DOHH2 (cell line): ENCODE data around the gene EDARADD.

ENCODE experiments used
- H3F3A ChIP-seq: fragments of 200-600 bp; sonication (generic), shearing (Covaris generic); 2 replicates; pipeline ENCODE4 v1.6.0; 2016; ENCODE audit warnings: antibody characterized with exemption, mild to moderate bottlenecking; ENCODE audit not compliant: control insufficient read depth, insufficient read depth
- H3K27ac ChIP-seq: fragments of 200-600 bp; sonication (generic); 2 replicates; pipeline ENCODE4 v1.5.1; 2014; ENCODE audit warnings: low read depth, mild to moderate bottlenecking, low read length, moderate library complexity
- H3K27me3 ChIP-seq: fragments of 200-600 bp; sonication (generic); 2 replicates; pipeline ENCODE4 v1.6.1; 2014; ENCODE audit warnings: mild to moderate bottlenecking, low read length, mixed read lengths; ENCODE audit not compliant: control insufficient read depth
- H3K36me3 ChIP-seq: fragments of 200-600 bp; sonication (generic); 2 replicates; pipeline ENCODE4 v1.6.1; 2014; ENCODE audit warnings: mild to moderate bottlenecking, low read length, moderate library complexity, mixed read lengths; ENCODE audit not compliant: control insufficient read depth
- H3K4me1 ChIP-seq: fragments of 200-600 bp; sonication (generic); 2 replicates; pipeline ENCODE4 v1.6.1; 2014; ENCODE audit warnings: mild to moderate bottlenecking, low read length, mixed read lengths; ENCODE audit not compliant: control insufficient read depth
- H3K4me2 ChIP-seq: fragments of 200-600 bp; sonication (generic); 2 replicates; pipeline ENCODE4 v1.6.0; 2014; ENCODE audit warnings: mild to moderate bottlenecking, low read length, moderate library complexity
- H3K4me3 ChIP-seq: fragments of 200-600 bp; sonication (generic); 2 replicates; pipeline ENCODE4 v1.5.1; 2014; ENCODE audit warnings: mild to moderate bottlenecking, low read length, mixed read lengths
- H3K79me2 ChIP-seq: fragments of 200-600 bp; sonication (generic); 2 replicates; pipeline ENCODE4 v1.6.1; 2014; ENCODE audit warnings: mild to moderate bottlenecking, low read length, mixed read lengths; ENCODE audit not compliant: control insufficient read depth
- H3K9me2 ChIP-seq: fragments of 200-600 bp; sonication (generic); replicated peaks from 2 replicates; pipeline ENCODE4 v1.6.1; 2014; ENCODE audit warnings: mild to moderate bottlenecking, low read length, mixed read lengths; ENCODE audit not compliant: control insufficient read depth
- H3K9me3 ChIP-seq: fragments of 200-600 bp; sonication (generic); 2 replicates; pipeline ENCODE4 v1.6.1; 2014; ENCODE audit warnings: antibody characterized with exemption, low read length, mixed read lengths; ENCODE audit not compliant: control insufficient read depth, insufficient read depth
- H4K20me1 ChIP-seq: fragments of 200-600 bp; sonication (generic); 2 replicates; pipeline ENCODE4 v1.6.0; 2014; ENCODE audit warnings: low read depth, mild to moderate bottlenecking, antibody characterized with exemption, low read length, moderate library complexity; ENCODE audit not compliant: control insufficient read depth, insufficient read depth
- CTCF ChIP-seq: fragments of 200-600 bp; sonication (generic); IDR thresholded peaks from one replicate; pipeline ENCODE4 v1.5.1; 2014; ENCODE audit warnings: antibody characterized with exemption, mild to moderate bottlenecking, low read depth, low read length; ENCODE audit not compliant: poor library complexity, severe bottlenecking
- EZH2phosphoT487 ChIP-seq: fragments of 200-600 bp; sonication (generic); IDR thresholded peaks from 2 replicates; pipeline ENCODE4 v1.6.1; 2017; ENCODE audit warnings: borderline replicate concordance, mild to moderate bottlenecking, antibody characterized with exemption, low read length, moderate library complexity, mixed read lengths

Gene EDARADD

GRCh38 chr1:236497908-236498307, 103.8 kb downstream of the EDARADD start:
- H3K4me2 ChIP-seq, result no peak overlapping the region
- no peaks in the 10 kb centered on the region for H3K27me3 ChIP-seq
- H4K20me1 ChIP-seq, result no peaks in the 10 kb centered on the region
- no peak for TF ChIP-seq EZH2phosphoT487
- no peak for TF ChIP-seq CTCF
- H3K36me3 ChIP-seq, result no peaks in the 10 kb centered on the region
- H3K4me1 ChIP-seq, result no peaks in the 10 kb centered on the region
- H3K4me3 ChIP-seq, result no peak overlapping the region
- no peaks in the 10 kb centered on the region for H3F3A ChIP-seq
- no peak overlapping the region for H3K27ac ChIP-seq
- H3K79me2 ChIP-seq, result no peaks in the 10 kb centered on the region
- H3K9me2 ChIP-seq, result no peaks in the 10 kb centered on the region
- H3K9me3 ChIP-seq, result no peaks in the 10 kb centered on the region

- Histone ChIP-seq H4K20me1 (no peaks in the 10 kb centered on the region), H3K36me3 (no peaks in the 10 kb centered on the region), H3K79me2 (no peaks in the 10 kb centered on the region), H3F3A (no peaks in the 10 kb centered on the region), H3K4me1 (no peaks in the 10 kb centered on the region), H3K9me2 (no peaks in the 10 kb centered on the region), H3K27ac (no peak overlapping the region), H3K9me3 (no peaks in the 10 kb centered on the region), H3K4me3 (no peak overlapping the region), H3K4me2 (no peak overlapping the region), H3K27me3 (no peaks in the 10 kb centered on the region; the same call in 1 of the 2 replicates)
- TF ChIP-seq CTCF, result no peak
Observed at GRCh38 chr1:236501093-236501492, 107.0 kb downstream of the EDARADD start.

GRCh38 chr1:236502579-236502971, 108.5 kb downstream of the EDARADD start:
- H3K27me3 ChIP-seq, result no peaks in the 10 kb centered on the region; the same call in 1 of the 2 replicates
- no peaks in the 10 kb centered on the region for H4K20me1 ChIP-seq
- H3K9me3 ChIP-seq, result no peaks in the 10 kb centered on the region
- no peak for TF ChIP-seq CTCF
- TF ChIP-seq EZH2phosphoT487, result no peak
- H3K79me2 ChIP-seq, result no peaks in the 10 kb centered on the region
- H3K9me2 ChIP-seq, result no peaks in the 10 kb centered on the region
- H3K36me3 ChIP-seq, result no peaks in the 10 kb centered on the region
- H3F3A ChIP-seq, result no peaks in the 10 kb centered on the region
- no peak overlapping the region for H3K27ac ChIP-seq
- no peaks in the 10 kb centered on the region for H3K4me1 ChIP-seq
- no peak overlapping the region for H3K4me2 ChIP-seq
- no peak overlapping the region for H3K4me3 ChIP-seq
